ENCODE data around the gene PRPF19. TPM values are rescaled to one million over a fixed set of nuclear protein-coding genes. Genes with fewer than 3 reads are reported as not detected.

Gene PRPF19
- total RNA-seq, 1 donor from 2014 or later, result 59.8 TPM

- Histone ChIP-seq H3K36me3 (no peaks in the 10 kb centered on the region), H3K27me3 (no peaks in the 10 kb centered on the region), H3K9me3 (no peaks in the 10 kb centered on the region), H3K4me1 (no peaks in the 10 kb centered on the region), H3K4me3 (no peak overlapping the region), H3K27ac (no peak overlapping the region)
- intact Hi-C loops (cut with DNase I), result no loop called here
- TF ChIP-seq CTCF (IDR thresholded peaks at IDR 0.05), result no peak
- DNase-seq, result peak; percentile 26
- no peak for ATAC-seq
These were observed 41.4 kb downstream of the PRPF19 start for GRCh38 chr11:60864856-60865513.

GRCh38 chr11:60863550-60864521 is 42.5 kb downstream of the PRPF19 start:
- ATAC-seq, result no peak
- Histone ChIP-seq H3K27me3 (no peaks in the 10 kb centered on the region), H3K4me1 (no peaks in the 10 kb centered on the region), H3K27ac (no peak overlapping the region), H3K9me3 (no peaks in the 10 kb centered on the region), H3K36me3 (no peaks in the 10 kb centered on the region), H3K4me3 (no peak overlapping the region)
- intact Hi-C loops (cut with DNase I), result no loop called here
- no peak for TF ChIP-seq CTCF (IDR thresholded peaks at IDR 0.05)
- DNase-seq, result peak; percentile 9

- no peak for DNase-seq
- no peak overlapping the region for H3K4me3 ChIP-seq
- intact Hi-C loops (cut with DNase I), result no loop called here
- H3K4me1 ChIP-seq, result no peaks in the 10 kb centered on the region
- no peak for TF ChIP-seq CTCF (IDR thresholded peaks at IDR 0.05)
- H3K9me3 ChIP-seq, result no peaks in the 10 kb centered on the region
- ATAC-seq, result no peak
- H3K27me3 ChIP-seq, result no peaks in the 10 kb centered on the region
- no peaks in the 10 kb centered on the region for H3K36me3 ChIP-seq
- H3K27ac ChIP-seq, result no peak overlapping the region
These were observed 44.2 kb downstream of the PRPF19 start for GRCh38 chr11:60862171-60862570.

DNA sequence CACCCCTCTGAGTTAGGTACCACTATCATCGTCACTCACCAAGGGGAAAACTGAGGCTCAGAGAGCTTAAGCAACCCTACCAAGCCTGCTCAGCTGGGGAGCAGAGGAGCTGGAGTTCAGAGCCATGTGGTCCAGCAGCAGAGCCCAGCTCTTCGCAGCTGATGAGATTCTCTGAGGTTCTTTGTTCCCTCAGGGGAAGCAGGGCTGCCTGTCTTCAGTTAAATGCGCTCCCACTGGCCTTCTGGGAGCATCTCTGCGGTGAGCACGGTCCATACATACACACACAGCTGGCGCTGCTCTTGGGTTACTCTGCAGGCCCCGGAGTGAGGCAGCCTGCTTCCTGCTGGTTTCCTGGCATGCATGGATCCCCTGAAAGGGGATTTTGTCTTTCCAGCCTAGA is 45.4 kb downstream of the PRPF19 start:
- Histone ChIP-seq H3K36me3 (no peaks in the 10 kb centered on the region), H3K27ac (no peak overlapping the region), H3K4me1 (no peaks in the 10 kb centered on the region), H3K4me3 (no peak overlapping the region), H3K9me3 (no peaks in the 10 kb centered on the region), H3K27me3 (no peaks in the 10 kb centered on the region)
- ATAC-seq (no peak), DNase-seq (peak; percentile 20)
- TF ChIP-seq CTCF (IDR thresholded peaks at IDR 0.05), result no peak
- intact Hi-C loops (cut with DNase I), result no loop called here

DNA sequence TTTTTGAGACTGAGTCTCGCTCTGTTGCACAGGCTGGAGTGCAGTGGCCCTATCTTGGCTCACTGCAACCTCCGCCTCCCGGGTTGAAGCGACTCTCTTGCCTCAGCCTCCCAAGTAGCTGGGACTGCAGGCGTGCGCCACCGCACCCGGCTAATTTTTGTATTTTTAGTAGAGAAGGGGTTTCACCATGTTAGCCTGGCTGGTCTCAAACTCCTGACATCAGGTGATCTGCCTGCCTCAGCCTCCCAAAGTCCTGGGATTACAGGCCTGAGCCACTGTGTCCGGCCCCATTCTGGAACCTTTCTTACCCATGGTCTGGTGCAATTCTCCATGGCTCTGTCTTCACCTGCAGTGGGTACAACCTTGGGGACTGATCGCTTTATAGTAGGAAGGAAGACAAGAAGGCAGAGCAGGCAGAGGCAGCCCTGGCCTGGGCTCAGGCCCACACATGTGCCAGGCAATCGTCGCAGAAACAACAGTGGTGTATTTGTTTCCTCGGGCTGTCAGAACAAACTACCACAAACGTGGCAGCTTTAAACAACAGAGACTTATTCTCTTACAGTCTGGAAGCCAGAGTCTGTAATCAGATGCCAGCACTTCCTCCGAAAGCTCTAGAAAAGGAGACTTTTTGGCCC is 46.7 kb downstream of the PRPF19 start:
- no peaks in the 10 kb centered on the region for H3K36me3 ChIP-seq
- H3K9me3 ChIP-seq, result no peaks in the 10 kb centered on the region
- ATAC-seq, result no peak
- no peak overlapping the region for H3K4me3 ChIP-seq
- DNase-seq, result no peak
- no peaks in the 10 kb centered on the region for H3K4me1 ChIP-seq
- no peaks in the 10 kb centered on the region for H3K27me3 ChIP-seq
- TF ChIP-seq CTCF (IDR thresholded peaks at IDR 0.05), result no peak
- intact Hi-C loops (cut with DNase I), result no loop called here
- H3K27ac ChIP-seq, result no peak overlapping the region
